ENCODE results near the gene VAC14. TPM values are rescaled to one million over a fixed set of nuclear protein-coding genes. Genes with fewer than 3 reads are reported as not detected.

VAC14 gene
- polyA plus RNA-seq, 2 of the 4 experiments (the other 2 are of a cell fraction): 25.3 to 27.0 TPM

DNA sequence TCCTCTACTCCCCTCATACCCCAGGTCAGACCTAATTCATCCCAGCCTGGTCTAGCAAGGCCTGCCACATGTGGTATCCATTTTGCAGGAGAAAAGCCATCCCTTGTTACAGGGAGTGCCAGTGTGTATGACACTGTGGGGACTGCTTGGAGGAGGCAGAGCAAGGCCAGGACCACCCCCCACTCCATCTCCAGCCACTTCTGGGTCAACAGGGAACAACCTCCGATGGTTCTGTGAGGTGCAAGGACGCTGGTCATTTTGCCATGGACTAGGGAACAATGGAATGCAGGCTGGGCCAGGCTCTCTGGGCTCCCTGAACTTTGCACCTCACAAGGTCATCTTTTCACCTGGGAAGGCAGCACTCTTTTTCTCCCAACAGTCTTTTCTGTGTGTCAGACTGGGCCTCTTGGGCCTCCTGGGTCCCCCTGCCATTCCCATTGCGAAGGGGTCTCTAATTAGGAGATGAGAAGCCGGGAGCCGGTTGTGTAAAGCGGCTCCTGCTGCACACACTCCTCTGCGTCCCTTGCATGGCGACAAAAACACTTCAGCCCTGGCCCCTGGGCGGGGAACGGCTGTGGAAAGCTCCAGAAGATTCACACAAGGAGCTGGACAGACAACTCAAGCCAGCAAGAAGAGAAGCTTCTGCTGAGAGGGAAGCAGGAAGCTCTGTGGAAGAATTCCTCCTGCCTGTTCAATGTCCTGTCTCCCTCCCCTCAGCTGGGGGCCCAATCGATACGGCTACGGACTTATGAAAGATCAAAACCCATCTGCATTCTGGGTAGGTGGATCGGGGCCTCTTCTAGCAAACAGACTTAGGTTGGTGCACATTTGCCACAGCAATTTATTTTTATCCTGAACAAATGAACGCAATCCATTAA, 76.6 kb downstream of the VAC14 start:
- no peak for FAIRE-seq
- CTCF ChIA-PET: interaction anchor here (1.2 to 2.0 kb wide), 3 partner anchors 10 to 44 kb away, joined by 3 to 6 read pairs (median 4); no protein-coding TSS in a partner anchor
- 0 out of 3 replicates have a peak, but pooled peaks cover 5% of the 10 kb centered on the region for H3K9me3 ChIP-seq
- 93% methylated on average over 15 of the region's 15 CpGs for WGBS (ENCODE audit: missing lambda C conversion rate)
- H3K4me1 ChIP-seq: no peaks in the 10 kb centered on the region
- no peak for DNase-seq (ENCODE audit: low read depth in 1 of 2, low spot score in 1 of 2)
- H3K4me2 ChIP-seq: no peak overlapping the region
- POLR2A ChIA-PET: no interaction called here
- TF ChIP-seq RAD21 (conservative IDR thresholded peaks at IDR 0.05 in 1 of 2, IDR thresholded peaks at IDR 0.05 in 1 of 2) (no peak), SREBF2 (IDR thresholded peaks at IDR 0.05) (no peak), RARB (CRISPR knock-in tag; IDR thresholded peaks at IDR 0.05) (no peak), KDM1A (IDR thresholded peaks at IDR 0.05; ENCODE audit: low read depth) (no peak), CHD4 (IDR thresholded peaks at IDR 0.05; ENCODE audit: borderline replicate concordance) (no peak), JUNB (IDR thresholded peaks at IDR 0.05) (no peak), RNF2 (IDR thresholded peaks at IDR 0.05; ENCODE audit: borderline replicate concordance, low read depth) (no peak), HOXB5 (CRISPR knock-in tag; IDR thresholded peaks at IDR 0.05) (no peak), MAFK (IDR thresholded peaks at IDR 0.05; ENCODE audit: partially characterized antibody) (no peak), EHMT2 (IDR thresholded peaks at IDR 0.05; ENCODE audit: low read depth) (no peak), ESRRA (IDR thresholded peaks at IDR 0.05; ENCODE audit: borderline replicate concordance, low read length) (no peak)
- TF ChIP-seq, protein P1, sequence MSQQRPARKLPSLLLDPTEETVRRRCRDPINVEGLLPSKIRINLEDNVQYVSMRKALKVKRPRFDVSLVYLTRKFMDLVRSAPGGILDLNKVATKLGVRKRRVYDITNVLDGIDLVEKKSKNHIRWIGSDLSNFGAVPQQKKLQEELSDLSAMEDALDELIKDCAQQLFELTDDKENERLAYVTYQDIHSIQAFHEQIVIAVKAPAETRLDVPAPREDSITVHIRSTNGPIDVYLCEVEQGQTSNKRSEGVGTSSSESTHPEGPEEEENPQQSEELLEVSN (IDR thresholded peaks at IDR 0.05; ENCODE audit: borderline replicate concordance, low read depth): no peak
- TF ChIP-seq, protein P2, sequence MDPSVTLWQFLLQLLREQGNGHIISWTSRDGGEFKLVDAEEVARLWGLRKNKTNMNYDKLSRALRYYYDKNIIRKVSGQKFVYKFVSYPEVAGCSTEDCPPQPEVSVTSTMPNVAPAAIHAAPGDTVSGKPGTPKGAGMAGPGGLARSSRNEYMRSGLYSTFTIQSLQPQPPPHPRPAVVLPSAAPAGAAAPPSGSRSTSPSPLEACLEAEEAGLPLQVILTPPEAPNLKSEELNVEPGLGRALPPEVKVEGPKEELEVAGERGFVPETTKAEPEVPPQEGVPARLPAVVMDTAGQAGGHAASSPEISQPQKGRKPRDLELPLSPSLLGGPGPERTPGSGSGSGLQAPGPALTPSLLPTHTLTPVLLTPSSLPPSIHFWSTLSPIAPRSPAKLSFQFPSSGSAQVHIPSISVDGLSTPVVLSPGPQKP (IDR thresholded peaks at IDR 0.05; ENCODE audit: low read depth, low read length): no peak
- H3K27ac ChIP-seq: no peak overlapping the region
- no peak overlapping the region for H3K4me3 ChIP-seq
- no peak for ATAC-seq

GRCh38 chr16:70723740-70724145, 77.2 kb downstream of the VAC14 start:
- Histone ChIP-seq H3K4me3 (no peak overlapping the region), H3K4me2 (no peak overlapping the region), H3K27ac (no peak overlapping the region), H3K9me3 (0 out of 3 replicates have a peak, but pooled peaks cover 5% of the 10 kb centered on the region), H3K4me1 (no peaks in the 10 kb centered on the region)
- TF ChIP-seq POLR2A (IDR thresholded peaks at IDR 0.05; ENCODE audit: low read length) (no peak), FOSL2 (IDR thresholded peaks at IDR 0.05) (no peak), FOSL2 (CRISPR knock-in tag; IDR thresholded peaks at IDR 0.05) (no peak), FOSB (CRISPR knock-in tag; IDR thresholded peaks at IDR 0.05) (no peak)
- FAIRE-seq (no peak), DNase-seq (ENCODE audit: low read depth in 1 of 2, low spot score in 1 of 2) (no peak), ATAC-seq (no peak)
- WGBS (ENCODE audit: missing lambda C conversion rate): 91% methylated on average over 6 of the region's 6 CpGs
- ChIA-PET POLR2A (no interaction called here), CTCF (interaction anchor here (1.1 kb wide), 1 partner anchor 26 kb away, joined by 3 read pairs; no protein-coding TSS in a partner anchor)

DNA sequence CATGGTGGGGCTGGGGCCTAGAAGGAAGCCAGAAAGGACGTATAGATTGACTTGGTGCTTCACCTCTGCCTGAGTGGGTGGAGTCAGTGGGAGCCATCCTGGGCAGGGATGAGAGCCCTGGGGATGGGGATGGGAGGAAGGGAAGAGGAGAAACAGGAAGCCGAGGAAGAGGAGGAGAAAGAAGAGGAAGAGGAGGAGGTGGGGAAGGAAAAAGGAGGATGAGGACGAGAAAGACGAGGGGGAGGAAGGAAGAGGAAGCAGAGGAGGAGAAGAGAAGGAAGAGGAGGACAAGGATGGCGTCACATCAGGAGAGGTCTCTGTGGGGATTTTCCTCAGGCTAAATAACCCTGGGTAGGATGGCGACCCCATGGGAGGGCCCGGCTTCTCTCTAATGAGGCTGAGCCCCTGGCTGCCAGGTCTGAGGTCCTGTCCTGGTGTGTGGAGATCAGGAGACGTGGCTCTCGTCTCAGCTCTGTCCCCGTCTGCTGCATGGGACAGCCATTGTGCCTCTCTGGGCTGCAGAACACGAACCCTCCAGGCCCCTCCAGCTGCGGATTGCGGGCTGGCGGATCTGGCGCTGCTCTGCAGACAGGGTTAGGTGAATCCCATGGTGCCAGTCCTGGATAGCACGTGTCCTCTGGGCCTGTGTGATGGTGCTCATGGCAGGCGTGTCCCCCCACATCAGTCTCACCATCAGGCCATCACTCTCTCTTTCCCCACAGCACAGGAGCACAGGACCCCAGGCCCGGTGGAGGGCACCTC, 79.6 kb downstream of the VAC14 start:
- CTCF ChIA-PET: interaction anchor here (1.1 to 5.0 kb wide), 5 partner anchors 15 to 50 kb away, joined by 3 to 26 read pairs (median 7); no protein-coding TSS in a partner anchor
- FAIRE-seq: no peak
- Histone ChIP-seq H3K27ac (no peak overlapping the region), H3K4me1 (peaks cover 2% of the 10 kb centered on the region), H3K4me2 (no peak overlapping the region), H3K4me3 (no peak overlapping the region), H3K9me3 (0 out of 3 replicates have a peak, but pooled peaks cover 5% of the 10 kb centered on the region)
- ATAC-seq: no peak
- WGBS (ENCODE audit: missing lambda C conversion rate): 82% methylated on average over 17 of the region's 18 CpGs
- DNase-seq (ENCODE audit: low read depth in 1 of 2, low spot score in 1 of 2): no peak
- TF ChIP-seq ZNF302 (CRISPR knock-in tag; IDR thresholded peaks at IDR 0.05) (no peak), MAZ (IDR thresholded peaks at IDR 0.05; ENCODE audit: borderline replicate concordance, low read depth, low read length) (no peak), NPAS2 (CRISPR knock-in tag; IDR thresholded peaks at IDR 0.05; ENCODE audit: borderline replicate concordance) (no peak), HOXA7 (CRISPR knock-in tag; IDR thresholded peaks at IDR 0.05) (no peak), MAFK (IDR thresholded peaks at IDR 0.05; ENCODE audit: partially characterized antibody) (no peak), HEYL (CRISPR knock-in tag; IDR thresholded peaks at IDR 0.05) (no peak), ZSCAN20 (CRISPR knock-in tag; IDR thresholded peaks at IDR 0.05) (no peak), HOXB5 (CRISPR knock-in tag; IDR thresholded peaks at IDR 0.05) (no peak), KDM5A (IDR thresholded peaks at IDR 0.05) (no peak), REST (IDR thresholded peaks at IDR 0.05) (no peak), EHMT2 (IDR thresholded peaks at IDR 0.05; ENCODE audit: low read depth) (no peak), ZFP36 (IDR thresholded peaks at IDR 0.05; ENCODE audit: borderline replicate concordance, partially characterized antibody) (no peak)
- POLR2A ChIA-PET: no interaction called here

Measured in A549 (cell line).